Calu3 (cell line): ENCODE data around the gene ROBO2. TPM values are rescaled to one million over a fixed set of nuclear protein-coding genes. Genes with fewer than 3 reads are reported as not detected.

ENCODE experiments used
- BruUV-seq: library from RNA; stranded (reverse); fragments of 400-500 nt; replicated peaks from 2 replicates; lab custom pipeline; 2021; lab: Mats Ljungman, UMichigan
- CTCF ChIA-PET: fragments of 300-600 bp; sonication (Branson Sonifier 250); formaldehyde crosslinking; loops from one replicate; lab custom pipeline; 2022; ENCODE audit warnings: antibody characterized with exemption; lab: Charles Lee
- DNase-seq: peaks from one replicate; pipeline ENCODE4 v3.0.0; 2022
- H3K27ac Mint-ChIP-seq: one replicate; pipeline ENCODE4 v1.8.0; 2022; ENCODE audit warnings: mixed read lengths; ENCODE audit not compliant: unreplicated experiment
- H3K27me3 Mint-ChIP-seq: one replicate; pipeline ENCODE4 v1.8.0; 2022; ENCODE audit warnings: mixed read lengths; ENCODE audit not compliant: unreplicated experiment
- H3K36me3 Mint-ChIP-seq: one replicate; pipeline ENCODE4 v1.8.0; 2022; ENCODE audit warnings: mild to moderate bottlenecking, moderate library complexity, mixed read lengths; ENCODE audit not compliant: insufficient read depth, unreplicated experiment
- H3K4me1 Mint-ChIP-seq: one replicate; pipeline ENCODE4 v1.8.0; 2022; ENCODE audit warnings: mild to moderate bottlenecking, low read depth, mixed read lengths; ENCODE audit not compliant: unreplicated experiment
- H3K4me3 Mint-ChIP-seq: one replicate; pipeline ENCODE4 v1.8.0; 2022; ENCODE audit warnings: mild to moderate bottlenecking, low read depth, moderate library complexity, mixed read lengths; ENCODE audit not compliant: unreplicated experiment
- H3K9me3 Mint-ChIP-seq: one replicate; pipeline ENCODE4 v1.8.0; 2022; ENCODE audit warnings: low read depth, mixed read lengths; ENCODE audit not compliant: unreplicated experiment
- intact Hi-C: fragments of 100-400 bp; cut with micrococcal nuclease; formaldehyde crosslinking; loops from one replicate; pipeline ENCODE4 v1.10.0; 2022; ENCODE audit not compliant: unreplicated experiment
- total RNA-seq: library from RNA; stranded (reverse); gene quantifications from 2 replicates; pipeline ENCODE4 v1.2.3, GENCODE V29; 2022
- TF ChIP-seq, protein P1 (sequence below): fragments of 200-600 bp; IDR thresholded peaks from one replicate; pipeline ENCODE4 v1.8.0; 2022; ENCODE audit warnings: antibody characterized with exemption; ENCODE audit not compliant: unreplicated experiment

Gene ROBO2
- total RNA-seq, 1 experiment from 2014 or later = not detected

DNA sequence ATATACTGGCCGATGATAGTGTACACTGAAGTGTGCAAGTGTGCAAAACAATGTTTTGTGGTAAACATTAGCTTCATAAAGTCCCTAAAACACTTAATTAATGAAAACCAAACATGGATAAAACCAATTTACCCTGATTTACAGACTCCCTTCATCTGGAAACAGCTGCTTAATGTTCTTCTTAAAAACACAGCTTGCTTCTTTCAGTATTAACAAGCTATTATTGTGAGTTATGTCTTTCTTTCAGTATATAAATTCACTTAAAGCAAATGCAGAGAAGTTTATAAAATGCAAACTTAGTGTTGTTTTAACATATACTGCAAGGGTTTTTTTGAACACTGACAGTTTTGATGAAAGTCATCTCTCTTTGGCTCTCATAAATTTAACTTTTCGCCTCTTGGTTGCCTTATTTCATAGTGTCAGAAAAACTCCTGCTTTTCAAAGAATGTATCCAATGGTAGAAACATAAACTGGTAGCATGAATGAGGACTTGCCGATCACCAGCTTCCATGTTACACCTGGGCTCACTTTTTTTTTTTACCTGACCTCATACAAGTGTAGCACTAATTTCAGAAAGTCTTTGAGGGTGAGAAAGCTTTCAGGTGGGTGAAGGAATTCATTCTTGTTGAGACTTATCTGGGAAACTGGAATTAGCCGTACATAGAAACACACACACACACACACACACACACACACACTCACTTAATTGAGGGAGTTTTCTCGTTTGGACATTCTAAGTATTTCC is 532.2 kb downstream of the ROBO2 start:
- H3K4me1 Mint-ChIP-seq = no peaks in the 10 kb centered on the region
- H3K36me3 Mint-ChIP-seq = no peaks in the 10 kb centered on the region
- DNase-seq = no peak
- H3K4me3 Mint-ChIP-seq = no peak overlapping the region
- BruUV-seq = no TSS peak
- intact Hi-C loops = no loop called here
- H3K9me3 Mint-ChIP-seq = no peaks in the 10 kb centered on the region
- CTCF ChIA-PET = no interaction called here
- H3K27me3 Mint-ChIP-seq = no peaks in the 10 kb centered on the region
- TF ChIP-seq, protein P1, sequence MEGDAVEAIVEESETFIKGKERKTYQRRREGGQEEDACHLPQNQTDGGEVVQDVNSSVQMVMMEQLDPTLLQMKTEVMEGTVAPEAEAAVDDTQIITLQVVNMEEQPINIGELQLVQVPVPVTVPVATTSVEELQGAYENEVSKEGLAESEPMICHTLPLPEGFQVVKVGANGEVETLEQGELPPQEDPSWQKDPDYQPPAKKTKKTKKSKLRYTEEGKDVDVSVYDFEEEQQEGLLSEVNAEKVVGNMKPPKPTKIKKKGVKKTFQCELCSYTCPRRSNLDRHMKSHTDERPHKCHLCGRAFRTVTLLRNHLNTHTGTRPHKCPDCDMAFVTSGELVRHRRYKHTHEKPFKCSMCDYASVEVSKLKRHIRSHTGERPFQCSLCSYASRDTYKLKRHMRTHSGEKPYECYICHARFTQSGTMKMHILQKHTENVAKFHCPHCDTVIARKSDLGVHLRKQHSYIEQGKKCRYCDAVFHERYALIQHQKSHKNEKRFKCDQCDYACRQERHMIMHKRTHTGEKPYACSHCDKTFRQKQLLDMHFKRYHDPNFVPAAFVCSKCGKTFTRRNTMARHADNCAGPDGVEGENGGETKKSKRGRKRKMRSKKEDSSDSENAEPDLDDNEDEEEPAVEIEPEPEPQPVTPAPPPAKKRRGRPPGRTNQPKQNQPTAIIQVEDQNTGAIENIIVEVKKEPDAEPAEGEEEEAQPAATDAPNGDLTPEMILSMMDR = no peak
- H3K27ac Mint-ChIP-seq = no peak overlapping the region

- TF ChIP-seq, protein P1 = no peak
- BruUV-seq = no TSS peak
- Mint-ChIP-seq H3K36me3 (no peaks in the 10 kb centered on the region), H3K27me3 (no peaks in the 10 kb centered on the region), H3K4me3 (no peak overlapping the region), H3K27ac (no peak overlapping the region), H3K4me1 (no peaks in the 10 kb centered on the region), H3K9me3 (no peaks in the 10 kb centered on the region)
- no peak for DNase-seq
- CTCF ChIA-PET = no interaction called here
- intact Hi-C loops = no loop called here
These were observed 537.4 kb downstream of the ROBO2 start for GRCh38 chr3:77577264-77577663.

DNA sequence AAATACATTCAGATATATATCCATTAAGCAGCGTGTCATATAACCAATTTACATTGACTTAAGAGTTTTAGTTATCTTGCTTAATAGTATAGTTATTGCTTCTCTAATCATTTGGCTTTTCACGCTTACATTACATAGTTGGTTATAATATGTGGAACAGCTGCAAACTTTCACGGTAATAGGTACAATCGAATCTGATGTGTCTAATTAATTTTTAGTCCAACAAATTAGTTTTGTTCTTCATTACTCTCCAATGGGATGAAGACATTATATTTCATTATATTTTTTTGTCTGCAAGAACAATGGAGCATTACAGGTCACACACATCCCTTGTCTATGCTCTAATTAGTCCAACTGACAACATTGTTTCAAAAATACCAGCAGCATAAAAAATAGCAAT is 546.3 kb downstream of the ROBO2 start:
- no TSS peak for BruUV-seq
- TF ChIP-seq, protein P1 = no peak

DNA sequence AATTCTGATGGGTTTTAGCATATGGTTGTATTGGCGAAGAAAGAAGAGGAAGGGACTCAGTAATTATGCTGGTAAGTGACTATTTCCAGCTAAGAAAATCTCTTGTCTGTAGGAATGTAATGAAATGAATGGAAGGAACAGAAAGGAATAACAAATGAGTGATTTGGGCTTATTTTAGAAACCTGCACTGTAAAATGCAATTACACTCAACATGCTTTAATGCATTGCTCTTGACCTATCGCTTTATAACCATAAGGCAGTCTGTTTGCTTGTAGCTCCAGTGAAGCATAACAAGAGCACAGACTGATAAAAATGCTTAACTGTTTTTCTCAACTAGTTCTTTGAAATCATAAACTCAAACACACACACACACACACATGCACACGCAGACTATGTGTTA is 549.0 kb downstream of the ROBO2 start:
- CTCF ChIA-PET = no interaction called here
- TF ChIP-seq, protein P1 = no peak
- no TSS peak for BruUV-seq
- no peak overlapping the region for H3K27ac Mint-ChIP-seq
- H3K36me3 Mint-ChIP-seq = no peaks in the 10 kb centered on the region
- H3K9me3 Mint-ChIP-seq = no peaks in the 10 kb centered on the region
- no peak for DNase-seq
- H3K4me1 Mint-ChIP-seq = no peaks in the 10 kb centered on the region
- intact Hi-C loops = no loop called here
- no peak overlapping the region for H3K4me3 Mint-ChIP-seq
- no peaks in the 10 kb centered on the region for H3K27me3 Mint-ChIP-seq

More for the DNA sequence above, 546.3 kb downstream of the ROBO2 start:
- Mint-ChIP-seq H3K4me1 (no peaks in the 10 kb centered on the region), H3K27me3 (no peaks in the 10 kb centered on the region), H3K4me3 (no peak overlapping the region), H3K36me3 (no peaks in the 10 kb centered on the region), H3K27ac (no peak overlapping the region), H3K9me3 (no peaks in the 10 kb centered on the region)
- no peak for DNase-seq
- CTCF ChIA-PET = no interaction called here
- intact Hi-C loops = no loop called here
